ENCODE measurements around the gene FAM217B. TPM values are rescaled to one million over a fixed set of nuclear protein-coding genes. Genes with fewer than 3 reads are reported as not detected.
"Not testable (repeated sequence)": the region's sequence is repeated elsewhere in the genome, so short reads cannot be mapped to it uniquely, and the experiment has no call there.

FAM217B gene
- total and polyA plus RNA-seq, 2 donors (not counting 1 experiment from before 2014, with no cell fraction given): 3.5 to 6.3 TPM

- Histone ChIP-seq H3K36me3 (ENCODE audit: control insufficient read depth, insufficient read depth, low read length) (no peaks in the 10 kb centered on the region), H2AFZ (ENCODE audit: low read length) (no peak overlapping the region), H3K27me3 (ENCODE audit: control insufficient read depth, insufficient read depth, low read length) (no peaks in the 10 kb centered on the region), H4K20me1 (ENCODE audit: control insufficient read depth, extremely low read depth, insufficient read depth, low read length) (no peaks in the 10 kb centered on the region), H3K27ac (ENCODE audit: insufficient read depth, low read length) (no peak overlapping the region), H3K79me2 (ENCODE audit: control insufficient read depth, insufficient read depth, low read length) (no peaks in the 10 kb centered on the region), H3K9me3 (ENCODE audit: control insufficient read depth, insufficient read depth, low read depth, low read length) (no peaks in the 10 kb centered on the region), H3K4me3 (replicated peaks in 1 of 4; ENCODE audit: control extremely low read depth in 1 of 4, insufficient read depth in 1 of 4, low read depth in 3 of 4, low read length in 4 of 4) (no peak overlapping the region), H3K4me2 (ENCODE audit: extremely low read depth, insufficient read depth, low read length) (no peak overlapping the region), H3K9ac (ENCODE audit: insufficient read depth, low read length) (no peak overlapping the region), H3K4me1 (ENCODE audit: control insufficient read depth, extremely low read depth, insufficient read depth, low read length) (no peaks in the 10 kb centered on the region)
- DNase-seq (ENCODE audit: low read depth in 2 of 2): no peak
- TF ChIP-seq, protein P1, sequence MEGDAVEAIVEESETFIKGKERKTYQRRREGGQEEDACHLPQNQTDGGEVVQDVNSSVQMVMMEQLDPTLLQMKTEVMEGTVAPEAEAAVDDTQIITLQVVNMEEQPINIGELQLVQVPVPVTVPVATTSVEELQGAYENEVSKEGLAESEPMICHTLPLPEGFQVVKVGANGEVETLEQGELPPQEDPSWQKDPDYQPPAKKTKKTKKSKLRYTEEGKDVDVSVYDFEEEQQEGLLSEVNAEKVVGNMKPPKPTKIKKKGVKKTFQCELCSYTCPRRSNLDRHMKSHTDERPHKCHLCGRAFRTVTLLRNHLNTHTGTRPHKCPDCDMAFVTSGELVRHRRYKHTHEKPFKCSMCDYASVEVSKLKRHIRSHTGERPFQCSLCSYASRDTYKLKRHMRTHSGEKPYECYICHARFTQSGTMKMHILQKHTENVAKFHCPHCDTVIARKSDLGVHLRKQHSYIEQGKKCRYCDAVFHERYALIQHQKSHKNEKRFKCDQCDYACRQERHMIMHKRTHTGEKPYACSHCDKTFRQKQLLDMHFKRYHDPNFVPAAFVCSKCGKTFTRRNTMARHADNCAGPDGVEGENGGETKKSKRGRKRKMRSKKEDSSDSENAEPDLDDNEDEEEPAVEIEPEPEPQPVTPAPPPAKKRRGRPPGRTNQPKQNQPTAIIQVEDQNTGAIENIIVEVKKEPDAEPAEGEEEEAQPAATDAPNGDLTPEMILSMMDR (conservative IDR thresholded peaks at IDR 0.05 in 1 of 2, IDR thresholded peaks at IDR 0.05 in 1 of 2; ENCODE audit: low read depth in 1 of 2, low read length in 2 of 2): no peak
- no peak for TF ChIP-seq EZH2 (IDR thresholded peaks at IDR 0.05; ENCODE audit: low read length, missing control alignments)
Measured at GRCh38 chr20:59949911-59950310, 9.7 kb downstream of the FAM217B start.

DNA sequence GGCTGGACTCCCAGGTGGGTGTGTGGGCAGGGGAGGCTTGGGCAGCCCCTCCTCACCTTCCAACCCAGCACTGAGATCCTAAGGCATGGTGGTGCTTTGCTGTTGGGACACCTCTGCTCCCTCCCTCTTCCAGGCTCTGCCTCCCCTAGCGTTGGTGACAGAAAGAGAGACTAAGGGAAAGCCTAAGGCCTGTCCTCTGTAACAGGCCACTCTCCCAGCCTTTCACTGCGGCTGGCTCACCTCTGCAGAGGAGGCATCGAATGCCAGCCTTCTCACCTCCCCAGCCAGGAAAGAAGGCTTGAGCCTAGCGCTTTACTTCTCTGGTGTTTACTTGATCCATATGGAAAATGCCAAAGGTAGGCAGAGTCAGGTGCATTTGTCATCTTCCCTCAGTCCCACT is 14.5 kb downstream of the FAM217B start:
- H2AFZ ChIP-seq (ENCODE audit: low read length): no peak overlapping the region
- no peaks in the 10 kb centered on the region for H4K20me1 ChIP-seq (ENCODE audit: control insufficient read depth, extremely low read depth, insufficient read depth, low read length)
- TF ChIP-seq, protein P1 (conservative IDR thresholded peaks at IDR 0.05 in 1 of 2, IDR thresholded peaks at IDR 0.05 in 1 of 2; ENCODE audit: low read depth in 1 of 2, low read length in 2 of 2): no peak
- no peak for TF ChIP-seq EZH2 (IDR thresholded peaks at IDR 0.05; ENCODE audit: low read length, missing control alignments)
- DNase-seq (ENCODE audit: low read depth in 2 of 2): no peak
- H3K9ac ChIP-seq (ENCODE audit: insufficient read depth, low read length): no peak overlapping the region
- no peaks in the 10 kb centered on the region for H3K9me3 ChIP-seq (ENCODE audit: control insufficient read depth, insufficient read depth, low read depth, low read length)
- H3K4me2 ChIP-seq (ENCODE audit: extremely low read depth, insufficient read depth, low read length): no peak overlapping the region
- no peak overlapping the region for H3K4me3 ChIP-seq (replicated peaks in 1 of 4; ENCODE audit: control extremely low read depth in 1 of 4, insufficient read depth in 1 of 4, low read depth in 3 of 4, low read length in 4 of 4)
- H3K27me3 ChIP-seq (ENCODE audit: control insufficient read depth, insufficient read depth, low read length): no peaks in the 10 kb centered on the region
- H3K36me3 ChIP-seq (ENCODE audit: control insufficient read depth, insufficient read depth, low read length): no peaks in the 10 kb centered on the region
- no peak overlapping the region for H3K27ac ChIP-seq (ENCODE audit: insufficient read depth, low read length)
- no peaks in the 10 kb centered on the region for H3K79me2 ChIP-seq (ENCODE audit: control insufficient read depth, insufficient read depth, low read length)
- no peaks in the 10 kb centered on the region for H3K4me1 ChIP-seq (ENCODE audit: control insufficient read depth, extremely low read depth, insufficient read depth, low read length)

GRCh38 chr20:59955131-59955796 is 15.1 kb downstream of the FAM217B start:
- Histone ChIP-seq H3K4me2 (ENCODE audit: extremely low read depth, insufficient read depth, low read length) (no peak overlapping the region), H3K27me3 (ENCODE audit: control insufficient read depth, insufficient read depth, low read length) (no peaks in the 10 kb centered on the region), H3K9ac (ENCODE audit: insufficient read depth, low read length) (no peak overlapping the region), H3K27ac (ENCODE audit: insufficient read depth, low read length) (no peak overlapping the region), H3K4me1 (ENCODE audit: control insufficient read depth, extremely low read depth, insufficient read depth, low read length) (no peaks in the 10 kb centered on the region), H2AFZ (ENCODE audit: low read length) (no peak overlapping the region), H3K36me3 (ENCODE audit: control insufficient read depth, insufficient read depth, low read length) (no peaks in the 10 kb centered on the region), H3K9me3 (ENCODE audit: control insufficient read depth, insufficient read depth, low read depth, low read length) (no peaks in the 10 kb centered on the region), H3K4me3 (replicated peaks in 1 of 4; ENCODE audit: control extremely low read depth in 1 of 4, insufficient read depth in 1 of 4, low read depth in 3 of 4, low read length in 4 of 4) (no peak overlapping the region), H3K79me2 (ENCODE audit: control insufficient read depth, insufficient read depth, low read length) (no peaks in the 10 kb centered on the region), H4K20me1 (ENCODE audit: control insufficient read depth, extremely low read depth, insufficient read depth, low read length) (no peaks in the 10 kb centered on the region)
- TF ChIP-seq EZH2 (IDR thresholded peaks at IDR 0.05; ENCODE audit: low read length, missing control alignments): no peak
- TF ChIP-seq, protein P1 (conservative IDR thresholded peaks at IDR 0.05 in 1 of 2, IDR thresholded peaks at IDR 0.05 in 1 of 2; ENCODE audit: low read depth in 1 of 2, low read length in 2 of 2): peak in 1 of 2 donors; percentile 33
- DNase-seq (ENCODE audit: low read depth in 2 of 2): peak in 1 of 2 donors; percentile 14

- not testable (repeated sequence) for H3K79me2 ChIP-seq (ENCODE audit: control insufficient read depth, insufficient read depth, low read length); H3K4me1 ChIP-seq (ENCODE audit: control insufficient read depth, extremely low read depth, insufficient read depth, low read length); H3K36me3 ChIP-seq (ENCODE audit: control insufficient read depth, insufficient read depth, low read length); H4K20me1 ChIP-seq (ENCODE audit: control insufficient read depth, extremely low read depth, insufficient read depth, low read length); H3K9me3 ChIP-seq (ENCODE audit: control insufficient read depth, insufficient read depth, low read depth, low read length); H3K4me2 ChIP-seq (ENCODE audit: extremely low read depth, insufficient read depth, low read length); H3K9ac ChIP-seq (ENCODE audit: insufficient read depth, low read length); H3K27me3 ChIP-seq (ENCODE audit: control insufficient read depth, insufficient read depth, low read length); H3K27ac ChIP-seq (ENCODE audit: insufficient read depth, low read length); DNase-seq (ENCODE audit: low read depth in 2 of 2); H2AFZ ChIP-seq (ENCODE audit: low read length); H3K4me3 ChIP-seq (replicated peaks in 1 of 4; ENCODE audit: control extremely low read depth in 1 of 4, insufficient read depth in 1 of 4, low read depth in 3 of 4, low read length in 4 of 4)
Measured at GRCh38 chr20:59957568-59957967, 17.4 kb downstream of the FAM217B start.

All from fibroblast of lung (primary cell).